Measurements from ENCODE around the gene ACHE.

- TF ChIP-seq POLR2A (IDR thresholded peaks at IDR 0.05): no peak
- TF ChIP-seq CTCF (IDR thresholded peaks at IDR 0.05): no peak
Observed at GRCh38 chr7:100873599-100874299, 21.9 kb downstream of the ACHE start.
